Fibroblast of the aortic adventitia (primary cell): Measurements from ENCODE around the gene IL4R. TPM values are rescaled to one million over a fixed set of nuclear protein-coding genes. Genes with fewer than 3 reads are reported as not detected.

ENCODE experiments used
- DNase-seq: peaks from one replicate; pipeline ENCODE4 v3.0.0-alpha.2; 2010; ENCODE audit warnings: low read depth
- H3K4me3 ChIP-seq: 2 replicates; pipeline ENCODE4 v1.5.1; 2011; ENCODE audit warnings: low read depth, mild to moderate bottlenecking, control low read depth, low read length, moderate library complexity
- total RNA-seq: library from RNA; depleted of rRNA; stranded (reverse); fragments of >200 nt; gene quantifications from 2 replicates; pipeline ENCODE4 v1.2.3, GENCODE V29; 2012; ENCODE audit warnings: low replicate concordance
- TF ChIP-seq, protein P1 (sequence below): IDR thresholded peaks from 2 replicates; pipeline ENCODE4 v1.5.1; 2011; ENCODE audit warnings: mild to moderate bottlenecking, low read length, control low read depth, inconsistent platforms; ENCODE audit not compliant: insufficient read depth

The IL4R gene
- total RNA-seq, 1 donor: 25.6 TPM

DNA sequence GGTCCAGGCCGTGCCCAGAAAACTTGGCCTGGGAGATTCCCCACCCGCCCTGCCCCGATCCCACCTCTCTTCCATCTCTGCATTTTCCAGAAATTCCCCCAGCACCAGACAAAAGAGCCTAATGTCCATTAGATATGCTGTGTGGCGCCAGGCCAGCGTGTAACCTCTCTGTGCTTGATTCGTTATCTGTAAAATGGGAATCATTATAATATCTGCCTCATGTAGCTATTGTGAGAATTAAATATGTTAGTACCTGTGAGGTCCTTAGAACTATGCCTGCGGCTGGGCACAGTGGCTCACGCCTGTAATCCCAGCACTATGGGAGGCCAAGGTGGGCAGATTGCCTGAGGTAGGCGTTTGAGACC is 54.6 kb downstream of the IL4R start:
- no peak for DNase-seq
- TF ChIP-seq, protein P1, sequence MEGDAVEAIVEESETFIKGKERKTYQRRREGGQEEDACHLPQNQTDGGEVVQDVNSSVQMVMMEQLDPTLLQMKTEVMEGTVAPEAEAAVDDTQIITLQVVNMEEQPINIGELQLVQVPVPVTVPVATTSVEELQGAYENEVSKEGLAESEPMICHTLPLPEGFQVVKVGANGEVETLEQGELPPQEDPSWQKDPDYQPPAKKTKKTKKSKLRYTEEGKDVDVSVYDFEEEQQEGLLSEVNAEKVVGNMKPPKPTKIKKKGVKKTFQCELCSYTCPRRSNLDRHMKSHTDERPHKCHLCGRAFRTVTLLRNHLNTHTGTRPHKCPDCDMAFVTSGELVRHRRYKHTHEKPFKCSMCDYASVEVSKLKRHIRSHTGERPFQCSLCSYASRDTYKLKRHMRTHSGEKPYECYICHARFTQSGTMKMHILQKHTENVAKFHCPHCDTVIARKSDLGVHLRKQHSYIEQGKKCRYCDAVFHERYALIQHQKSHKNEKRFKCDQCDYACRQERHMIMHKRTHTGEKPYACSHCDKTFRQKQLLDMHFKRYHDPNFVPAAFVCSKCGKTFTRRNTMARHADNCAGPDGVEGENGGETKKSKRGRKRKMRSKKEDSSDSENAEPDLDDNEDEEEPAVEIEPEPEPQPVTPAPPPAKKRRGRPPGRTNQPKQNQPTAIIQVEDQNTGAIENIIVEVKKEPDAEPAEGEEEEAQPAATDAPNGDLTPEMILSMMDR: no peak
- no peak overlapping the region for H3K4me3 ChIP-seq

DNA sequence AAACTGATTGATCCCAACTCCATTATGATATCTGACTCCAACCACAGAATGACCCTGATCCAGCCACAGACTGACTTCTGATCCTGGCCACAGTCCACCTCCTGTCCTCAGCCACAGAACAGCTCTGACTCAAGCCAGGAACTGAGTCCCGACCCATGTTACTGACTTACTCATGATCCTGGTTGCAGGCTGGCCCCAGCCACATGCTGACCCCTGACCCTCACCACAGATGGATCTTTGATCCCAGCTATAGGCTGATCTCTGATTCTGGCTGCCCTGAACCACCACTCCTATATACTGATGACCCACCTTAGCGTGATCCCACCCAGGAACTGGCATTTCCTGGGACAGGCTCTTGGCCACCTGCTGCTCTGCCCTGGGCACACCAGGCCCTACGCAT is 56.0 kb downstream of the IL4R start:
- TF ChIP-seq, protein P1: no peak
- DNase-seq: peak; percentile 28
- H3K4me3 ChIP-seq: no peak overlapping the region

DNA sequence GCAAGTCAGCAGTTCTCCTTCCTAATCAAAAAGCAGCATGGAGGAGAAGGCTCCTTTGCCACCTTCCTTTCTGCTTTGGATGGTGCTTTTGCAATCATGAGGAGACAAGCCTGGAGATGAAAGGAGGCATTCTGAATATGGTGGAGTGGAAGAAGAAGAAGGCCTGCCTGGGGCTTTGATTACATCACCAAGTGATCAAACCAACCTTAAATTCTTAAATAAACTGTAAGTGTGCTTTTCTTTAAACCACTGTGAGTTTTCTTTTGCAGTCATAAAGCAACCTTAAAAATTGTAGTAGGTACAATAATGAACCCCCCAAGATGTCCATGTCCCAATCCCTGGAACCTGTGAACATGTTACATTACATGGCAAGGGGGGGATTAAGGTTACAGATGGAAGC is 56.5 kb downstream of the IL4R start:
- TF ChIP-seq, protein P1: no peak
- DNase-seq: no peak
- H3K4me3 ChIP-seq: no peak overlapping the region

DNA sequence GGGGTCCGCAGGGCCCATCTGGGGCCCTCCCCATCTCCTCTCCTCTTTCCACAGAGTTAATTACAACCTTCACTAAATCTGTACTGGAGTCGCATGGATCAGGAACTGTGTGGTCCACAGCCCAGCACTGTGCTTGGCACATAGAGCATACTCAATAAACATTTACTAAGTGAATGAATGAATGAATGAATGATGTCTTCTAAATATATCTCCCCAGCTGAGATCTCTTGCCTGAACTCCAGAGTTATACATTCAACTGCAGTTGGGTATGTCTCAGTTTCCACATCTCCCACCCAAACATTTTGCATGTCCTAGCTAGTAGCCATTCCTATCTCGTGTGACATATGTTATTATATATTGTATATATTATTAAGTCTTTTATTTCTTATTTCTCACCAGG is 59.5 kb downstream of the IL4R start:
- H3K4me3 ChIP-seq: no peak overlapping the region
- no peak for DNase-seq

DNA sequence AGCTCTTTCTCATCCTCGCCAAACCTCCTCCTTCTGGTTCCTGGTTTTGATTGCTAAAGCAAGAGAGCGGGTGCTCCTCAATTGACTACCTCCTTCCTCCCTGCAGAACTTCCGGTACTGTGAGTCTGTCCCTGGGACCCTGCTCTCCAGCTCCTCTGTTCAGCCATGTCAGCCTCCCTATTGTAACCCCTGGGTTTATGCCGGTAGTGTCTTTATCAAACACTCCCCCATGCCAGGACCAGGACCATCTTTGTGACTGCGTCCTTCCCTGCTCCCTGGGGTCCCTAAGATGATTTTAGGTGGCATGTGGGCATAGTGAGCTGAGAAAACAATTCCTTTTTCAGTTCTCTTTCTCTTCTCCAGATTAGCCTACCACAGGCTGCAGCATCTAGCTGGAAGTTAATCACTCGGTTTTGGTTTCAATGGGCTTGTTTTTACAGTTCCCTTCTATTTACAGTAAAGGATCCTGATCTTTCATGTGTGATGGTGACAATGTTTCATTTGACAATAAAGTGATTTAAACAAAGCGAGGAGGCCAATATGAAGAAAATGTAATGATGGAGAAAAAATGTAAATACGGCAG is 60.5 kb downstream of the IL4R start:
- DNase-seq: no peak
- TF ChIP-seq, protein P1: no peak
- H3K4me3 ChIP-seq: no peak overlapping the region

More for the DNA sequence above, 59.5 kb downstream of the IL4R start:
- TF ChIP-seq, protein P1: no peak

DNA sequence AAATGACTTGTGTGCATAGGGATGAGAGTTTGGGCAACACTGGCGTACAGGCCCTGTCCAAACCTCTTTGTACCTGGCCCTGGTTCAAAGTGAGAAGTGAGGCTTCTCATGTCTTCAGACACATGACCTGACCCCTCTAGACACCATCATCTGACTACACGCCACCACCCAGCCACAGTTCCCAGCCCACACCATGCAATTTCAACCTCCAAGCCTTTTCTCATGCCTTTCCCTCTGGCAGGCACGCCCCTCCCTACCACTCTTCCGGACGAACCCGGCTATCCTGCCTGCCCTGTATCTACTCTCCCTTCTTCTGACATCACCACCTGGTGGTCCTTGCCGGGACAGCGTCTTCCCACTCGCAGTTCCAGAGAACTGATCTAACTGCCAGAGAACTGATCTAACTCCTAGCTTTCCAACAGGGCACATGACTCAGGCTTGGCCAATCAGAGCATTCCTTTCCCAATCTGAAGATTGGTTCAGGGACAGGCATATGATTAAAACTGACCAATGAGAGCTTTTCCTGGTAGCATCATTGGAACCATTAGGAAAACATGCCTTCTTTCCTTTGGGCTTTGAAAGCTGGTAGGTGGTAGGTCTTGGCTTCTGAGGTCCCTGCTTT is 61.1 kb downstream of the IL4R start:
- TF ChIP-seq, protein P1: peak; percentile 58
- DNase-seq: peak; percentile 70
- no peak overlapping the region for H3K4me3 ChIP-seq
